ENCODE results near the gene MAGEF1.

Gene MAGEF1

GRCh38 chr3:184663756-184664155 lies 48.1 kb downstream of the MAGEF1 start:
- DNase-seq = no peak

GRCh38 chr3:184663356-184663755 lies 48.5 kb downstream of the MAGEF1 start:
- no peak for DNase-seq

DNA sequence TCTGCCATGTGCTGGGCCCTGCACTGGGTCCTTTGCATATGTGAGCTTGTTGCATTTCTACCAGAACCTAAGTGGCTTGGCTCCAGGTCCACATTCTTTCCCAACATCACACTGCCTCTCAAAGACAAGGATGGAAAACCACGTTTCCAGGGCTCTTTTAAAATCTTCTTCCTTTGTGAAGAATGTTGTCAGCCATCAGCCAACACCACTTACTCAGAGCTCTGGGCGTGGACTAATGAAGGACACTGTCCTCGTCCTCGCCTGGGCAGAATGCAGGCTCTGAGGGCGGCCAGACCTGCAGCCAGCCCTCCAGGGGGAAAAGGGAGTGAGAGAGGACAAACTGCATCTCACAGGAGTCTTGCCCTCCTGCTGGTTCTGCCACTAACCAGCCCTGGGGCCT lies 49.7 kb downstream of the MAGEF1 start:
- DNase-seq = no peak

DNA sequence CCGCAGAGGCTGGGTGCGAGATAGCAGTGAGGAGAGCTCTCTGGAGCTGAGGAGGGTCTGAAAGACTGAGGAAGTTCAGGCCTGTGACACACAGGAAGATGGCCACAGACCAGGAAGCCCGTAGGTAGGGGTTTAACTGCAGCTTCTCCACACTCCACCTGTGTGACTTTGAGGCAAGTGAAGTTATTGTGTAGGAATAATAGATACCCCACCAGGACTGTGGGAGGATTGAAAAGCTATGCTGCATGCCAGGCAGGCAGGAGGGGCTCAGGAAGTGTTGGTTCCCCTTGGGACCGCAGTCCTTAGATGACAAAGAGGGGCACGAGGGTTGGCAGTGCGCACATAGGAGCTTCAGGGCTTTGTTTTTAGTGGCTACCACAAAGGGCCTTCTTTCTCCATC lies 50.9 kb downstream of the MAGEF1 start:
- no peak for DNase-seq

Data from stimulated activated CD4-positive, alpha-beta T cell treated with anti-CD3 and anti-CD28 coated beads, Interleukin-2, amount 100 ng/mL, for 48 hours (primary cell).